Sigmoid colon (tissue), 3 donors: ENCODE results near the gene ATG2A.

ENCODE experiments used
- CTCF ChIP-seq, 4 experiments: fragments of 450-650 bp in 3 of 4; fragments of 200-600 bp in 1 of 4; IDR thresholded peaks; one replicate each; pipeline ENCODE4 v1.5.1; 2016 to 2019; ENCODE audit warnings: antibody characterized with exemption in 4 of 4, mild to moderate bottlenecking in 3 of 4, moderate library complexity in 2 of 4
- POLR2A ChIP-seq, 2 donors: fragments of 450-650 bp; IDR thresholded peaks; one replicate each; pipeline ENCODE4 v1.6.1; 2016; ENCODE audit warnings: antibody characterized with exemption in 2 of 2, mild to moderate bottlenecking in 2 of 2, moderate library complexity in 2 of 2

DNA sequence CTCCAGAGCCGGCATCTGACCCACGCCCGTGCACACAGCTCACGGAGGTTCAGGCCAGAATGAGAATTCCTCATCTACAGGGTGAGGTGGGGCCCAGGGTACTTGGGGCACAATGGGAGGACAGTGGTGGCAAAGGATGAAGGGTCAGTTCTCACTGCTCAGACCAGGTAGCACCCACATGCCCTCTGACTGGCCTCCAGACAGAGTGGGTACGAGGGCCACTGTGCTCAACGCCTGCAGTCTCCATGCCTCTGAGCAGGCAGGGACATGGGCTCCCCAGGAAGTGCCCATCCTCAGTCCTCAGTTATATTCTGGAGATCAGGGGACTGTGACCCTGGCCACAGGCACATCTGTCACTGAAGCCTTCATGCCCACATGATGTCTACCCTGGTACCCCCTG lies 59.5 kb downstream of the ATG2A start:
- TF ChIP-seq POLR2A (IDR thresholded peaks at IDR 0.05) (no peak), CTCF (IDR thresholded peaks at IDR 0.05) (no peak)
